HepG2 (cell line): ENCODE data around the gene MAP4K3. TPM values are rescaled to one million over a fixed set of nuclear protein-coding genes. Genes with fewer than 3 reads are reported as not detected.

ENCODE experiments used
- ATAC-seq: fragments of 200-7000 bp; cut with Tn5 transposase; 3 replicates; pipeline ENCODE4 v1.9.1; 2020; ENCODE audit warnings: mild to moderate bottlenecking, moderate library complexity
- BruUV-seq: library from RNA; stranded (reverse); fragments of 400-500 nt; replicated peaks from 2 replicates; lab custom pipeline; 2021; lab: Mats Ljungman, UMichigan
- CTCF ChIA-PET: fragments of 300-600 bp; formaldehyde crosslinking; extraction: SDS; loops from one replicate; lab custom pipeline; 2021; ENCODE audit warnings: low total read pairs, inconsistent platforms, low intra/inter-chr PET ratio; lab: Yijun Ruan, JAX
- POLR2A ChIA-PET: fragments of 350-600 bp; sonication (Branson Sonifier 250); formaldehyde crosslinking; loops from one replicate; lab custom pipeline; 2020; ENCODE audit warnings: antibody characterized with exemption, inconsistent platforms; lab: Yijun Ruan, JAX
- DNase-seq: peaks from one replicate; pipeline ENCODE4 v3.0.0-alpha.2; 2015; ENCODE audit warnings: low spot score
- FAIRE-seq: peaks from 3 replicates; lab custom pipeline; 2011; peaks lifted over from hg19 to GRCh38; lab: Jason Lieb, UNC
- H2AFZ ChIP-seq: one replicate; pipeline ENCODE4 v1.6.1; 2011; ENCODE audit warnings: low read length, inconsistent platforms
- H3K27ac ChIP-seq: fragments of 300-600 bp; 3 replicates; pipeline ENCODE4 v1.8.0; 2011; ENCODE audit warnings: mixed run types, mild to moderate bottlenecking, mixed read lengths, low read length, inconsistent platforms; ENCODE audit not compliant: insufficient read depth; ENCODE audit errors: extremely low read length
- H3K27me3 ChIP-seq, 2 experiments: fragments of 200-600 bp in 1 of 2; 2 replicates in 1 of 2; 3 replicates in 1 of 2; pipeline versions ENCODE4 v1.6.0 to v1.8.0; 2011; ENCODE audit warnings: low read length in 2 of 2, mild to moderate bottlenecking in 2 of 2, moderate library complexity in 2 of 2, inconsistent platforms in 1 of 2; ENCODE audit not compliant: insufficient read depth in 2 of 2, control insufficient read depth in 1 of 2
- H3K36me3 ChIP-seq, 2 experiments: fragments of 200-600 bp in 1 of 2; replicated peaks in 1 of 2; 2 replicates in 1 of 2; 3 replicates in 1 of 2; pipeline versions ENCODE4 v1.5.1 to v1.8.0; 2011; ENCODE audit warnings: low read length in 2 of 2, inconsistent platforms in 1 of 2; ENCODE audit not compliant: insufficient read depth in 2 of 2, control insufficient read depth in 1 of 2
- H3K4me1 ChIP-seq: 2 replicates; pipeline ENCODE4 v1.5.1; 2012; ENCODE audit warnings: low read length, inconsistent platforms; ENCODE audit not compliant: insufficient read depth
- H3K4me2 ChIP-seq: 2 replicates; pipeline ENCODE4 v1.6.0; 2011; ENCODE audit warnings: low read depth, low read length, inconsistent platforms
- H3K4me3 ChIP-seq, 3 experiments: fragments of 200-600 bp in 1 of 3; sonication (generic), shearing (Covaris generic) in 1 of 3; replicated peaks in 1 of 3; 2 replicates each; pipeline ENCODE4 v1.5.1; 2011 to 2016; ENCODE audit warnings: low read length in 3 of 3, inconsistent platforms in 2 of 3, low read depth in 2 of 3, mild to moderate bottlenecking in 2 of 3, control low read depth in 1 of 3, mixed read lengths in 1 of 3; ENCODE audit not compliant: insufficient read depth in 1 of 3
- H3K79me2 ChIP-seq: one replicate; pipeline ENCODE4 v1.6.1; 2011; ENCODE audit warnings: low read length, inconsistent platforms; ENCODE audit not compliant: insufficient read depth
- H3K9ac ChIP-seq: 2 replicates; pipeline ENCODE4 v1.6.0; 2011; ENCODE audit warnings: mild to moderate bottlenecking, low read depth, low read length, inconsistent platforms; ENCODE audit not compliant: insufficient read depth
- H3K9me3 ChIP-seq: 2 replicates; pipeline ENCODE4 v1.5.1; 2012; ENCODE audit warnings: mild to moderate bottlenecking, low read length
- H4K20me1 ChIP-seq: 2 replicates; pipeline ENCODE4 v1.6.0; 2011; ENCODE audit warnings: inconsistent platforms, mild to moderate bottlenecking, low read length, moderate library complexity; ENCODE audit not compliant: insufficient read depth
- ELF1 ChIP-seq: sonication (generic); formaldehyde crosslinking; IDR thresholded peaks from 2 replicates; pipeline ENCODE4 v1.4.0; 2020; ENCODE audit warnings: missing genetic modification reagents
- GPBP1L1 ChIP-seq: sonication (generic); formaldehyde crosslinking; IDR thresholded peaks from 2 replicates; pipeline ENCODE4 v1.5.0; 2020; ENCODE audit warnings: mild to moderate bottlenecking, missing genetic modification reagents
- NFATC3 ChIP-seq: sonication (generic); formaldehyde crosslinking; IDR thresholded peaks from 2 replicates; pipeline ENCODE4 v1.5.1; 2020; ENCODE audit warnings: mild to moderate bottlenecking, missing genetic modification reagents
- RFXAP ChIP-seq: sonication (generic); formaldehyde crosslinking; IDR thresholded peaks from 2 replicates; pipeline ENCODE4 v1.4.0; 2020; ENCODE audit warnings: missing genetic modification reagents, borderline replicate concordance
- TCF12 ChIP-seq, 2 experiments: fragments of 450-650 bp in 1 of 2; sonication (generic) in 1 of 2; formaldehyde crosslinking in 1 of 2; IDR thresholded peaks; 2 replicates each; pipeline versions ENCODE4 v1.6.1 to v1.8.0; 2017 to 2022; ENCODE audit warnings: antibody characterized with exemption in 1 of 2, mild to moderate bottlenecking in 1 of 2, missing genetic modification reagents in 1 of 2, moderate library complexity in 1 of 2
- ZMYM3 ChIP-seq: sonication (generic); formaldehyde crosslinking; IDR thresholded peaks from 2 replicates; pipeline ENCODE4 v1.5.1; 2020; ENCODE audit warnings: mild to moderate bottlenecking, missing genetic modification reagents
- ZNF138 ChIP-seq: sonication (generic); formaldehyde crosslinking; IDR thresholded peaks from 2 replicates; pipeline ENCODE4 v1.5.0; 2020; ENCODE audit warnings: mild to moderate bottlenecking, low read depth, missing genetic modification reagents
- ZNF3 ChIP-seq: IDR thresholded peaks from 2 replicates; pipeline ENCODE4 v1.7.0; 2017; ENCODE audit warnings: inconsistent platforms
- ZNF547 ChIP-seq: sonication (generic); formaldehyde crosslinking; IDR thresholded peaks from 2 replicates; pipeline ENCODE4 v1.5.1; 2020; ENCODE audit warnings: mild to moderate bottlenecking, missing genetic modification reagents
- ZNF550 ChIP-seq: sonication (generic); formaldehyde crosslinking; IDR thresholded peaks from 2 replicates; pipeline ENCODE4 v1.4.0; 2020; ENCODE audit warnings: mild to moderate bottlenecking, missing genetic modification reagents, borderline replicate concordance
- ZNF850 ChIP-seq: sonication (generic); formaldehyde crosslinking; conservative IDR thresholded peaks from 2 replicates; pipeline ENCODE4 v1.9.0; 2021; ENCODE audit warnings: mild to moderate bottlenecking, missing genetic modification reagents
- WGBS: methylation state at CpG from one replicate; pipeline ENCODE4 v1.1.6; 2017; ENCODE audit warnings: low lambda C conversion rate; 5-methylcytosine and 5-hydroxymethylcytosine counted together
- in situ Hi-C: cut with HindIII; loops from 2 replicates; pipeline ENCODE4 v1.10.0; 2017; ENCODE audit warnings: low pct_unique_long_range_greater_than_20kb; ENCODE audit not compliant: extremely low pct_ligation_motif_present
- intact Hi-C: fragments of 100-400 bp; cut with micrococcal nuclease; formaldehyde crosslinking; loops from one replicate; pipeline ENCODE4 v1.10.0; 2022; ENCODE audit not compliant: unreplicated experiment
- polyA plus RNA-seq, 8 experiments: library from polyadenylated mRNA; depleted of rRNA in 3 of 8; stranded (reverse) in 7 of 8; unstranded in 1 of 8; fragments of >200 nt; fragmentation: Illumina TruSeq in 4 of 8; extraction: Trizol in 4 of 8; gene quantifications; 2 replicates each; pipeline versions ENCODE4 v1.2.1 to v1.2.3, GENCODE V29; 2011 to 2016; ENCODE audit warnings: low read depth in 4 of 8, missing spikeins in 1 of 8, mixed read lengths in 1 of 8; ENCODE audit not compliant: insufficient read depth in 1 of 8
- total RNA-seq, 5 experiments: library from RNA; depleted of rRNA; stranded (reverse); fragments of >200 nt; fragmentation: Illumina TruSeq; extraction: Trizol; gene quantifications; 2 replicates each; pipeline ENCODE4 v1.2.3, GENCODE V29; 2016; ENCODE audit warnings: low read depth in 1 of 5
- TF ChIP-seq, protein P1 (sequence below): sonication (generic); formaldehyde crosslinking; IDR thresholded peaks from 2 replicates; pipeline ENCODE4 v1.5.1; 2020; ENCODE audit warnings: missing genetic modification reagents, mild to moderate bottlenecking, borderline replicate concordance

Gene MAP4K3
- total and polyA plus RNA-seq, 2 of the 13 experiments (the other 11 are each of a cell fraction or from before 2014, with no cell fraction given): 45.9 to 53.2 TPM

- ATAC-seq (no peak), FAIRE-seq (no peak)
These were observed 184.1 kb downstream of the MAP4K3 start for GRCh38 chr2:39252888-39253518.

More at GRCh38 chr2:39252888-39253518, 184.1 kb downstream of the MAP4K3 start:
- H3K4me3 ChIP-seq: no peak overlapping the region
- WGBS: 92% methylated on average over 18 of the region's 18 CpGs
- ChIA-PET CTCF (no interaction called here), POLR2A (no interaction called here)
- H3K9ac ChIP-seq: no peak overlapping the region
- H4K20me1 ChIP-seq: no peaks in the 10 kb centered on the region
- peaks cover 16% of the 10 kb centered on the region for H3K9me3 ChIP-seq
- DNase-seq: no peak
- H3K4me2 ChIP-seq: no peak overlapping the region
- no peaks in the 10 kb centered on the region for H3K79me2 ChIP-seq
- intact Hi-C loops (no loop called here), in situ Hi-C loops (no loop called here)
- peaks cover 18 to 77% of the 10 kb centered on the region in 2 experiments for H3K36me3 ChIP-seq
- H3K4me1 ChIP-seq: no peaks in the 10 kb centered on the region
- TF ChIP-seq ZNF547 (no peak), RFXAP (no peak), NFATC3 (CRISPR knock-in tag) (no peak), GPBP1L1 (CRISPR knock-in tag) (no peak), ZNF138 (CRISPR knock-in tag) (no peak), ELF1 (CRISPR knock-in tag) (no peak), ZNF850 (CRISPR knock-in tag) (no peak), ZMYM3 (CRISPR knock-in tag) (no peak), TCF12 (IDR thresholded peaks at IDR 0.05) (no peak), TCF12 (CRISPR knock-in tag; IDR thresholded peaks at IDR 0.05) (no peak), ZNF550 (CRISPR knock-in tag) (no peak), ZNF3 (CRISPR knock-in tag) (no peak)
- TF ChIP-seq, protein P1, sequence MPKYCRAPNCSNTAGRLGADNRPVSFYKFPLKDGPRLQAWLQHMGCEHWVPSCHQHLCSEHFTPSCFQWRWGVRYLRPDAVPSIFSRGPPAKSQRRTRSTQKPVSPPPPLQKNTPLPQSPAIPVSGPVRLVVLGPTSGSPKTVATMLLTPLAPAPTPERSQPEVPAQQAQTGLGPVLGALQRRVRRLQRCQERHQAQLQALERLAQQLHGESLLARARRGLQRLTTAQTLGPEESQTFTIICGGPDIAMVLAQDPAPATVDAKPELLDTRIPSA (CRISPR knock-in tag): no peak
- no peaks in the 10 kb centered on the region for H3K27me3 ChIP-seq
- H3K27ac ChIP-seq: no peak overlapping the region
- no peak overlapping the region for H2AFZ ChIP-seq
- no TSS peak for BruUV-seq
